Panc1 (cell line): ENCODE results near the gene DNAH9. TPM values are rescaled to one million over a fixed set of nuclear protein-coding genes. Genes with fewer than 3 reads are reported as not detected.

Source experiments
- ATAC-seq: fragments of 200-7000 bp; cut with Tn5 transposase; 2 replicates; pipeline ENCODE4 v1.9.1; 2020; ENCODE audit warnings: mild to moderate bottlenecking, moderate library complexity
- BruUV-seq: library from RNA; stranded (reverse); fragments of 400-500 nt; replicated peaks from 2 replicates; lab custom pipeline; 2021; lab: Mats Ljungman, UMichigan
- CTCF ChIA-PET: fragments of 300-600 bp; sonication (Branson Sonifier 250); formaldehyde crosslinking; loops from one replicate; lab custom pipeline; 2022; ENCODE audit warnings: antibody characterized with exemption; lab: Charles Lee
- POLR2A ChIA-PET: fragments of 300-600 bp; sonication (Branson Sonifier 250); formaldehyde crosslinking; loops from one replicate; lab custom pipeline; 2022; ENCODE audit warnings: antibody characterized with exemption; lab: Charles Lee
- DNase-seq: peaks from one replicate; pipeline ENCODE4 v3.0.0-alpha.2; 2010; ENCODE audit warnings: low read depth, low spot score
- H3K27ac ChIP-seq: 2 replicates; pipeline ENCODE4 v1.5.1; 2011; ENCODE audit warnings: mild to moderate bottlenecking, low read length, inconsistent platforms
- H3K27me3 ChIP-seq: fragments of 200-500 bp; sonication (Bioruptor generic); 2 replicates; pipeline ENCODE4 v1.6.0; 2014; ENCODE audit warnings: low read length, inconsistent platforms; ENCODE audit not compliant: control insufficient read depth, insufficient read depth
- H3K36me3 ChIP-seq: fragments of 200-500 bp; sonication (Bioruptor generic); 2 replicates; pipeline ENCODE4 v1.5.1; 2014; ENCODE audit warnings: inconsistent platforms, mild to moderate bottlenecking, low read length, moderate library complexity; ENCODE audit not compliant: control insufficient read depth, insufficient read depth
- H3K4me1 ChIP-seq: 2 replicates; pipeline ENCODE4 v1.5.1; 2011; ENCODE audit warnings: inconsistent platforms, mild to moderate bottlenecking, low read length, moderate library complexity; ENCODE audit not compliant: control insufficient read depth, insufficient read depth
- H3K4me3 ChIP-seq, 2 experiments: 2 replicates each; pipeline ENCODE4 v1.5.1; 2011 to 2012; ENCODE audit warnings: low read depth in 2 of 2, low read length in 2 of 2, mild to moderate bottlenecking in 2 of 2, inconsistent platforms in 1 of 2, moderate library complexity in 1 of 2
- H3K9me3 ChIP-seq: fragments of 200-500 bp; sonication (Bioruptor generic); 2 replicates; pipeline ENCODE4 v1.5.1; 2014; ENCODE audit warnings: low read depth, mild to moderate bottlenecking, inconsistent platforms, low read length, moderate library complexity; ENCODE audit not compliant: control insufficient read depth, insufficient read depth
- CTCF ChIP-seq: fragments of 450-650 bp; IDR thresholded peaks from 2 replicates; pipeline ENCODE4 v1.5.1; 2017; ENCODE audit warnings: mild to moderate bottlenecking
- POLR2AphosphoS5 ChIP-seq: IDR thresholded peaks from 2 replicates; pipeline ENCODE4 v1.6.1; 2012; ENCODE audit warnings: mild to moderate bottlenecking, low read depth, low read length, moderate library complexity
- REST ChIP-seq, 2 experiments: IDR thresholded peaks; 2 replicates each; pipeline ENCODE4 v1.6.1; 2011 to 2012; ENCODE audit warnings: low read depth in 2 of 2, control low read depth in 1 of 2, low read length in 1 of 2, mild to moderate bottlenecking in 1 of 2, moderate library complexity in 1 of 2; ENCODE audit not compliant: insufficient read depth in 1 of 2
- SIN3A ChIP-seq: IDR thresholded peaks from 2 replicates; pipeline ENCODE4 v1.6.1; 2012; ENCODE audit warnings: low read depth, mild to moderate bottlenecking, low read length, moderate library complexity, borderline replicate concordance; ENCODE audit not compliant: insufficient read depth
- TCF7L2 ChIP-seq: IDR thresholded peaks from 2 replicates; pipeline ENCODE4 v1.6.1; 2011; ENCODE audit warnings: mild to moderate bottlenecking, low read depth, low read length, inconsistent platforms
- in situ Hi-C: cut with HindIII; loops from 2 replicates; pipeline ENCODE4 v1.10.0; 2016; ENCODE audit warnings: low sequenced_read_pairs, low pct_unique_long_range_greater_than_20kb
- intact Hi-C: fragments of 100-400 bp; cut with micrococcal nuclease; formaldehyde crosslinking; loops from one replicate; pipeline ENCODE4 v1.10.0; 2022; ENCODE audit not compliant: unreplicated experiment
- total RNA-seq: library from RNA; stranded (reverse); gene quantifications from one replicate; pipeline ENCODE4 v1.2.1, GENCODE V29; 2021; ENCODE audit not compliant: unreplicated experiment

The DNAH9 gene
- total RNA-seq, 1 experiment from 2014 or later: not detected

GRCh38 chr17:11682646-11683045, 84.4 kb downstream of the DNAH9 start:
- in situ Hi-C loops: no loop called here
- ChIA-PET CTCF (no interaction called here), POLR2A (no interaction called here)
- H3K27me3 ChIP-seq: no peaks in the 10 kb centered on the region
- intact Hi-C loops: no loop called here
- no TSS peak for BruUV-seq
- no peaks in the 10 kb centered on the region for H3K9me3 ChIP-seq
- no peak for ATAC-seq
- H3K36me3 ChIP-seq: no peaks in the 10 kb centered on the region
- H3K27ac ChIP-seq: no peak overlapping the region
- no peak overlapping the region for H3K4me3 ChIP-seq
- no peak for DNase-seq
- TF ChIP-seq REST (IDR thresholded peaks at IDR 0.05; ENCODE audit: insufficient read depth in 1 of 2, low read depth in 2 of 2, low read length in 1 of 2) (no peak), SIN3A (no peak), TCF7L2 (no peak), CTCF (no peak), POLR2AphosphoS5 (no peak)
- no peaks in the 10 kb centered on the region for H3K4me1 ChIP-seq

GRCh38 chr17:11690681-11691080, 92.4 kb downstream of the DNAH9 start:
- POLR2A ChIA-PET: no interaction called here
- no peak overlapping the region for H3K27ac ChIP-seq
- intact Hi-C loops: no loop called here

More at GRCh38 chr17:11690681-11691080, 92.4 kb downstream of the DNAH9 start:
- CTCF ChIA-PET: no interaction called here
- ATAC-seq (no peak), DNase-seq (no peak)
- TF ChIP-seq SIN3A (no peak), REST (IDR thresholded peaks at IDR 0.05; ENCODE audit: insufficient read depth in 1 of 2, low read depth in 2 of 2, low read length in 1 of 2) (no peak), CTCF (no peak), POLR2AphosphoS5 (no peak), TCF7L2 (no peak)
- no peaks in the 10 kb centered on the region for H3K9me3 ChIP-seq
- no peaks in the 10 kb centered on the region for H3K27me3 ChIP-seq
- H3K36me3 ChIP-seq: no peaks in the 10 kb centered on the region
- BruUV-seq: no TSS peak
- in situ Hi-C loops: no loop called here
- no peak overlapping the region for H3K4me3 ChIP-seq
- no peaks in the 10 kb centered on the region for H3K4me1 ChIP-seq
